SK-N-SH treated with all-trans-retinoic acid at 6 μM for 48 hours (cell line): ENCODE results near the gene MCM3.

ENCODE experiments used
- PPARA ChIP-seq: fragments of 250-450 bp; sonication (Bioruptor Pico); IDR thresholded peaks from 2 replicates; pipeline ENCODE4 v1.5.0; 2020; ENCODE audit warnings: mild to moderate bottlenecking, borderline replicate concordance
- ZFP30 ChIP-seq: fragments of 450-650 bp; formaldehyde crosslinking; IDR thresholded peaks from 2 replicates; pipeline ENCODE4 v1.5.0; 2022; ENCODE audit warnings: mild to moderate bottlenecking, moderate library complexity
- ZNF8 ChIP-seq: fragments of 450-650 bp; formaldehyde crosslinking; IDR thresholded peaks from 2 replicates; pipeline ENCODE4 v1.5.0; 2020; ENCODE audit warnings: mild to moderate bottlenecking, moderate library complexity

GRCh38 chr6:52251113-52251512, 33.4 kb downstream of the MCM3 start:
- TF ChIP-seq ZNF8, result no peak
- no peak for TF ChIP-seq PPARA
- TF ChIP-seq ZFP30 (CRISPR knock-in tag), result no peak
